Measurements from ENCODE around the gene MAPT. TPM values are rescaled to one million over a fixed set of nuclear protein-coding genes. Genes with fewer than 3 reads are reported as not detected.
A peak's percentile ranks its signal among the peaks of the same experiment; 100 is the strongest.

MAPT gene
- total and polyA plus RNA-seq, 2 experiments from 2014 or later = 0.37 to 0.71 TPM

- Histone ChIP-seq H3K9me3 (ENCODE audit: low read depth) (no peaks in the 10 kb centered on the region), H3K4me2 (no peak overlapping the region), H3K36me3 (replicated peaks; ENCODE audit: insufficient read depth, low read depth) (no peaks in the 10 kb centered on the region), H4K20me1 (ENCODE audit: insufficient read depth, poor library complexity, severe bottlenecking) (no peaks in the 10 kb centered on the region), H3K79me2 (no peaks in the 10 kb centered on the region), H3K4me1 (ENCODE audit: insufficient read depth) (no peaks in the 10 kb centered on the region), H2AFZ (no peak overlapping the region), H3K27ac (no peak overlapping the region), H3K4me3 (no peak overlapping the region), H3K27me3 (peaks cover 6% of the 10 kb centered on the region), H3K9me2 (replicated peaks; ENCODE audit: insufficient read depth) (no peaks in the 10 kb centered on the region)
- no peak for DNase-seq (ENCODE audit: low spot score)
- 95% methylated on average over 1 of the region's 1 CpG for WGBS (ENCODE audit: low lambda C conversion rate, missing lambda C conversion rate)
- no peak for TF ChIP-seq EZH2 (IDR thresholded peaks at IDR 0.05; ENCODE audit: borderline replicate concordance)
- TF ChIP-seq EZH2phosphoT487 (IDR thresholded peaks at IDR 0.05; ENCODE audit: low read depth, severe bottlenecking, unreplicated experiment) = no peak
- TF ChIP-seq CTCF (IDR thresholded peaks at IDR 0.05; ENCODE audit: poor library complexity) = no peak
Measured at GRCh38 chr17:45851873-45852272, 42.5 kb upstream of the MAPT start.

GRCh38 chr17:45852535-45853297 is 41.6 kb upstream of the MAPT start:
- WGBS (ENCODE audit: low lambda C conversion rate, missing lambda C conversion rate) = 28% methylated on average over 12 of the region's 12 CpGs
- TF ChIP-seq CTCF (IDR thresholded peaks at IDR 0.05; ENCODE audit: poor library complexity) (peak; percentile 97), EZH2phosphoT487 (IDR thresholded peaks at IDR 0.05; ENCODE audit: low read depth, severe bottlenecking, unreplicated experiment) (no peak)

GRCh38 chr17:45854209-45854608 is 40.1 kb upstream of the MAPT start:
- 84% methylated on average over 9 of the region's 9 CpGs for WGBS (ENCODE audit: low lambda C conversion rate, missing lambda C conversion rate)
- Histone ChIP-seq H4K20me1 (ENCODE audit: insufficient read depth, poor library complexity, severe bottlenecking) (no peaks in the 10 kb centered on the region), H3K36me3 (replicated peaks; ENCODE audit: insufficient read depth, low read depth) (no peaks in the 10 kb centered on the region), H3K27ac (no peak overlapping the region), H3K79me2 (no peaks in the 10 kb centered on the region), H2AFZ (no peak overlapping the region), H3K4me1 (ENCODE audit: insufficient read depth) (no peaks in the 10 kb centered on the region), H3K4me2 (no peak overlapping the region), H3K4me3 (no peak overlapping the region), H3K9me3 (ENCODE audit: low read depth) (no peaks in the 10 kb centered on the region), H3K27me3 (peaks cover 6% of the 10 kb centered on the region), H3K9me2 (replicated peaks; ENCODE audit: insufficient read depth) (no peaks in the 10 kb centered on the region)
- TF ChIP-seq EZH2phosphoT487 (IDR thresholded peaks at IDR 0.05; ENCODE audit: low read depth, severe bottlenecking, unreplicated experiment) = no peak
- no peak for TF ChIP-seq EZH2 (IDR thresholded peaks at IDR 0.05; ENCODE audit: borderline replicate concordance)
- TF ChIP-seq CTCF (IDR thresholded peaks at IDR 0.05; ENCODE audit: poor library complexity) = no peak
- no peak for DNase-seq (ENCODE audit: low spot score)

More at GRCh38 chr17:45852535-45853297, 41.6 kb upstream of the MAPT start:
- peak; percentile 75 for DNase-seq (ENCODE audit: low spot score)
- Histone ChIP-seq H3K4me1 (ENCODE audit: insufficient read depth) (no peaks in the 10 kb centered on the region), H2AFZ (no peak overlapping the region), H3K36me3 (replicated peaks; ENCODE audit: insufficient read depth, low read depth) (no peaks in the 10 kb centered on the region), H3K9me2 (replicated peaks; ENCODE audit: insufficient read depth) (no peaks in the 10 kb centered on the region), H3K79me2 (no peaks in the 10 kb centered on the region), H3K9me3 (ENCODE audit: low read depth) (no peaks in the 10 kb centered on the region), H3K27ac (no peak overlapping the region), H3K4me3 (no peak overlapping the region), H3K4me2 (no peak overlapping the region), H4K20me1 (ENCODE audit: insufficient read depth, poor library complexity, severe bottlenecking) (no peaks in the 10 kb centered on the region), H3K27me3 (peaks cover 6% of the 10 kb centered on the region)
